ENCODE results near the gene SLC30A7.

The SLC30A7 gene

DNA sequence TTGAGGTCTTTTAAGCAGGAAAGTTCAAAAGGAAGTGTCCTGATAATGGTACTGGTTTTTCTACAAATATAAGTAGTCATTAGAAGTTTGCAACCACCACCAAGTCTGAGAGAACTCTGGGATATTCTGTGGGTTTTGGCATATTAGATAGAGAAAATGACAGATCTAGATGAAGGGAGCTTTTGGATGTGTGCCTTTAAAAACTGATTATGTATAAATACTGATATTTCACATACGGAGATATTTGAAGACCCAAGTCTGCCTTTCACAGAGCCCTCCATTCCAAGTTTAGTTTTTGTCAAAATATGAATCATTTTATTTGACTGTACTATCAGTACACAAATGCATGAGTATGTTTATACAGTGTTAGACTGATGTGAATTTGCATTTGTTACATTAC lies 81.0 kb downstream of the SLC30A7 start:
- in situ Hi-C loops (cut with HindIII; ENCODE audit: low pct_ligation_motif_present, low sequenced_read_pairs): no loop called here
- TF ChIP-seq, protein P1, sequence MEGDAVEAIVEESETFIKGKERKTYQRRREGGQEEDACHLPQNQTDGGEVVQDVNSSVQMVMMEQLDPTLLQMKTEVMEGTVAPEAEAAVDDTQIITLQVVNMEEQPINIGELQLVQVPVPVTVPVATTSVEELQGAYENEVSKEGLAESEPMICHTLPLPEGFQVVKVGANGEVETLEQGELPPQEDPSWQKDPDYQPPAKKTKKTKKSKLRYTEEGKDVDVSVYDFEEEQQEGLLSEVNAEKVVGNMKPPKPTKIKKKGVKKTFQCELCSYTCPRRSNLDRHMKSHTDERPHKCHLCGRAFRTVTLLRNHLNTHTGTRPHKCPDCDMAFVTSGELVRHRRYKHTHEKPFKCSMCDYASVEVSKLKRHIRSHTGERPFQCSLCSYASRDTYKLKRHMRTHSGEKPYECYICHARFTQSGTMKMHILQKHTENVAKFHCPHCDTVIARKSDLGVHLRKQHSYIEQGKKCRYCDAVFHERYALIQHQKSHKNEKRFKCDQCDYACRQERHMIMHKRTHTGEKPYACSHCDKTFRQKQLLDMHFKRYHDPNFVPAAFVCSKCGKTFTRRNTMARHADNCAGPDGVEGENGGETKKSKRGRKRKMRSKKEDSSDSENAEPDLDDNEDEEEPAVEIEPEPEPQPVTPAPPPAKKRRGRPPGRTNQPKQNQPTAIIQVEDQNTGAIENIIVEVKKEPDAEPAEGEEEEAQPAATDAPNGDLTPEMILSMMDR (IDR thresholded peaks at IDR 0.05; ENCODE audit: low read depth, low read length, missing control alignments): no peak
- Histone ChIP-seq H3K27ac (no peak overlapping the region), H3K4me3 (ENCODE audit: low read depth, low read length) (no peak overlapping the region), H3K36me3 (replicated peaks) (peaks cover 15% of the 10 kb centered on the region), H3K27me3 (replicated peaks) (no peaks in the 10 kb centered on the region)
- DNase-seq: no peak

DNA sequence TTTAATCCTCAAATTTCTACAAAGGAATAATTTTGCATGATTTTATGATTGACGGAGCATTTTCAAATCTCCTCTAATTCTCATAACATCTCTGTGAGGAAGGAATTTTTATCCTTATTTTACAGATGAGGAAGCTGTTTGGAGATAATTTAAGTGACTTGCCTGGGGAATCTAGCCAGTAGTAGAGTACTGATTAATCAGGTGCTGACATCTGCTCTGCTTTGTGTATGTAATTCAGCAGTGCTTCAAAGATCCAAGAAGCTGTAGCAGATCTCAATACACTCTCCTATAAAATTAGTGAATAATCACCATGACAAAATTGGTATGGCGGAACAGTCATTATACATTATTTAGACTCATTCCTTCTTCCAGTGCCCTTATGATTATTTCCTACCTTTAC lies 83.7 kb downstream of the SLC30A7 start:
- in situ Hi-C loops (cut with HindIII; ENCODE audit: low pct_ligation_motif_present, low sequenced_read_pairs): no loop called here

DNA sequence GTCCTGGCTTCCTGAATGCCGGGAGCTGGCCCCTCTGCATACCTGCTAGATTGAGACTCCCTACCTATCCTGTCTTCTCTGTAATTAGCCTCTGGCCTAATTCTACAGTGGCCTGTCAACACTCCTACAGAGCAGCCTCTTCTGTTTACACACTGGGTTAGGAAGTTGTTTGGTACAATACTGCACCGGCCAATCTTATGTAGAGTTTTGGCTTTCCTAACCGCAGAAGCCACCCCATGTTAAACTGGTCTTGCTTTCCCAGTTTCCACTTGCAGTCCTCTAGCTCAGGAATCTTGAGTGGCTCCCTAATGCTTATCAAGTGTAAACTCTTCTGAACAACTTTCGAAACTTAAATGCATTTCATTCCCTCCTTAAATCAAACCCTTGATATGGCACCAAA lies 86.9 kb downstream of the SLC30A7 start:
- Histone ChIP-seq H3K36me3 (replicated peaks) (peaks cover 1% of the 10 kb centered on the region), H3K27ac (no peak overlapping the region), H3K4me3 (ENCODE audit: low read depth, low read length) (no peak overlapping the region), H3K27me3 (replicated peaks) (no peaks in the 10 kb centered on the region)
- in situ Hi-C loops (cut with HindIII; ENCODE audit: low pct_ligation_motif_present, low sequenced_read_pairs): no loop called here
- TF ChIP-seq, protein P1 (IDR thresholded peaks at IDR 0.05; ENCODE audit: low read depth, low read length, missing control alignments): no peak
- no peak for DNase-seq

More for the DNA sequence above, 83.7 kb downstream of the SLC30A7 start:
- H3K27me3 ChIP-seq (replicated peaks): no peaks in the 10 kb centered on the region
- peaks cover 15% of the 10 kb centered on the region for H3K36me3 ChIP-seq (replicated peaks)
- no peak overlapping the region for H3K4me3 ChIP-seq (ENCODE audit: low read depth, low read length)
- TF ChIP-seq, protein P1 (IDR thresholded peaks at IDR 0.05; ENCODE audit: low read depth, low read length, missing control alignments): no peak
- DNase-seq: no peak
- H3K27ac ChIP-seq: no peak overlapping the region

DNA sequence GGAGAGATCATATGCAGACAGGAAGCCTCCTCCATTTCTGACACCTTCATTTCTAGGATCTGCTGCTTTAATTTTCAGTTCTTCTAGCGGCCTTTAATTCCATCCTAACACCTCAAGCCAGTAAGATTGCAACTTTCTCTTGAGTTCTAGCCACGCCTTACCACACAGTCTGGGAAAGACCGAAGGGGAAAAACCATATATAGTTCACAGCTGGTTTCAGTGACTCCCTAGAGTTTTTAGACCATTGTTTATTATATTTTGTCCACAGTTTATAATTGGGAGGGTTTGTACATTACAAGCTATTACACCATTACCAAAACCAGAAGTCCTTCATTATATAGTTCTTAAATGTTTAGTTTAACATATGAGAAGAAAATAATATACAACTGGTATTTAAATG lies 92.2 kb downstream of the SLC30A7 start:
- no peaks in the 10 kb centered on the region for H3K36me3 ChIP-seq (replicated peaks)
- DNase-seq: no peak
- in situ Hi-C loops (cut with HindIII; ENCODE audit: low pct_ligation_motif_present, low sequenced_read_pairs): no loop called here
- no peaks in the 10 kb centered on the region for H3K27me3 ChIP-seq (replicated peaks)
- TF ChIP-seq, protein P1 (IDR thresholded peaks at IDR 0.05; ENCODE audit: low read depth, low read length, missing control alignments): no peak
- no peak overlapping the region for H3K4me3 ChIP-seq (ENCODE audit: low read depth, low read length)
- no peak overlapping the region for H3K27ac ChIP-seq

DNA sequence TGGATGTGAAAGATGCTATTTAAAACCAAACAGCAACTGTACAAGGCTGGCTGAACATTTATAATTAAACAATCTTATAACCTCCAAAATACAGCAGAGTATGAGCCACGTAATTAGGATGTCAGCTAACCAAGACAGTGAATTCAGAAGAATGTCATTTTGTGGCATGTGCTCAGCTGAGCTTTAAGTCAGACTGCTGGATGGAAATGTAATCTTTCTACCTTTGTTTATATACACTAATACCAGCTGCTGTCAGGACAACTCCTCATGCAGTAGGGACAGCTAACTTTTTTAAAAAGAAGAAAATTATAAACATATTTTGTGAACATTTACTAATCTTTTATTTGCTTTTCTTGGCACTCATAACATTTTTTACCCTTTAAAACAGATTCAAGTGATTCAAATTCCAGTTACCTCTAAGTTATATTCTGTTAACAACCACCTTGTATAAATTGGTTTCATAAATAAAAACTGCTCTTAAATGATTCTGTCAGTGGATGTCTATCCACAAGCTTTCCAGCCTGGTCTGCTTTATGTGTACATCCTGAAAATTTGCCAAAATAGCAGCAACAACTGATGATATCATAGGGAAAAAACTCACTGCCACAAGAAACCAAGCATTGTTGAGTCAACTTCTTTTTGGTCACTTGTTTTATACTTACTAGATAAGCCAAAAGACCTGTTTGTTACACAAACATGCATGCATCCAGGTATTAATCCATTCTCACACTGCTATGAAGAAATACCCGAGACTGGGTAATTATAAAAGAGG lies 93.6 kb downstream of the SLC30A7 start:
- DNase-seq: peak; percentile 80
- TF ChIP-seq, protein P1 (IDR thresholded peaks at IDR 0.05; ENCODE audit: low read depth, low read length, missing control alignments): no peak
- H3K27ac ChIP-seq: peak overlapping the region; percentile 20
- H3K4me3 ChIP-seq (ENCODE audit: low read depth, low read length): no peak overlapping the region
- H3K27me3 ChIP-seq (replicated peaks): no peaks in the 10 kb centered on the region
- no peaks in the 10 kb centered on the region for H3K36me3 ChIP-seq (replicated peaks)
- in situ Hi-C loops (cut with HindIII; ENCODE audit: low pct_ligation_motif_present, low sequenced_read_pairs): no loop called here
